Uterus (tissue), 2 donors: ENCODE measurements around the gene CDH16.

ENCODE experiments used
- CTCF ChIP-seq, 4 experiments: fragments of 200-600 bp in 2 of 4; fragments of 450-650 bp in 2 of 4; sonication (generic) in 2 of 4; IDR thresholded peaks; one replicate each; pipeline ENCODE4 v1.5.1; 2016 to 2019; ENCODE audit warnings: antibody characterized with exemption in 4 of 4, mild to moderate bottlenecking in 2 of 4, moderate library complexity in 1 of 4
- POLR2A ChIP-seq, 2 donors: fragments of 450-650 bp; IDR thresholded peaks; one replicate each; pipeline ENCODE4 v1.6.1; 2016; ENCODE audit warnings: antibody characterized with exemption in 2 of 2, mild to moderate bottlenecking in 1 of 2, moderate library complexity in 1 of 2

GRCh38 chr16:66928702-66929388 is 10.2 kb upstream of the CDH16 start:
- TF ChIP-seq POLR2A (IDR thresholded peaks at IDR 0.05) = no peak
- TF ChIP-seq CTCF (IDR thresholded peaks at IDR 0.05) = peak in 1 of 4 experiments; percentile 19
